Mesothelial cell of epicardium (in vitro differentiated cells): ENCODE results near the gene PMFBP1. TPM values are rescaled to one million over a fixed set of nuclear protein-coding genes. Genes with fewer than 3 reads are reported as not detected.

ENCODE experiments used
- DNase-seq, 2 experiments: peaks; one replicate each; pipeline ENCODE4 v3.0.0; 2021; ENCODE audit warnings: low spot score in 2 of 2; ENCODE audit not compliant: unreplicated experiment in 2 of 2
- H3K27ac Mint-ChIP-seq: 2 replicates; pipeline ENCODE4 v1.8.0; 2021; ENCODE audit warnings: mixed read lengths
- H3K27me3 Mint-ChIP-seq: 2 replicates; pipeline ENCODE4 v1.8.0; 2021; ENCODE audit warnings: low read depth, mixed read lengths
- H3K36me3 Mint-ChIP-seq: 2 replicates; pipeline ENCODE4 v1.8.0; 2021; ENCODE audit warnings: mixed read lengths
- H3K4me1 Mint-ChIP-seq: 2 replicates; pipeline ENCODE4 v1.8.0; 2021; ENCODE audit warnings: mixed read lengths
- H3K4me3 Mint-ChIP-seq: 2 replicates; pipeline ENCODE4 v1.8.0; 2021; ENCODE audit warnings: mild to moderate bottlenecking, moderate library complexity, mixed read lengths
- H3K9me3 Mint-ChIP-seq: 2 replicates; pipeline ENCODE4 v1.8.0; 2021; ENCODE audit warnings: mixed read lengths
- total RNA-seq: library from RNA; stranded (reverse); gene quantifications from 3 replicates; pipeline ENCODE4 v1.2.1, GENCODE V29; 2021
- TF ChIP-seq, protein P1 (sequence below): fragments of 200-600 bp; sonication (generic); IDR thresholded peaks from one replicate; pipeline ENCODE4 v1.5.0; 2021; ENCODE audit warnings: antibody characterized with exemption; ENCODE audit not compliant: unreplicated experiment

The PMFBP1 gene
- total RNA-seq, 1 donor from 2014 or later: 4.9 TPM

GRCh38 chr16:72162105-72162692, 9.8 kb downstream of the PMFBP1 start:
- Mint-ChIP-seq H3K9me3 (peaks cover 11% of the 10 kb centered on the region), H3K36me3 (peaks cover 4% of the 10 kb centered on the region), H3K4me1 (peaks cover 46% of the 10 kb centered on the region), H3K4me3 (no peak overlapping the region), H3K27me3 (no peaks in the 10 kb centered on the region), H3K27ac (no peak overlapping the region)
- TF ChIP-seq, protein P1, sequence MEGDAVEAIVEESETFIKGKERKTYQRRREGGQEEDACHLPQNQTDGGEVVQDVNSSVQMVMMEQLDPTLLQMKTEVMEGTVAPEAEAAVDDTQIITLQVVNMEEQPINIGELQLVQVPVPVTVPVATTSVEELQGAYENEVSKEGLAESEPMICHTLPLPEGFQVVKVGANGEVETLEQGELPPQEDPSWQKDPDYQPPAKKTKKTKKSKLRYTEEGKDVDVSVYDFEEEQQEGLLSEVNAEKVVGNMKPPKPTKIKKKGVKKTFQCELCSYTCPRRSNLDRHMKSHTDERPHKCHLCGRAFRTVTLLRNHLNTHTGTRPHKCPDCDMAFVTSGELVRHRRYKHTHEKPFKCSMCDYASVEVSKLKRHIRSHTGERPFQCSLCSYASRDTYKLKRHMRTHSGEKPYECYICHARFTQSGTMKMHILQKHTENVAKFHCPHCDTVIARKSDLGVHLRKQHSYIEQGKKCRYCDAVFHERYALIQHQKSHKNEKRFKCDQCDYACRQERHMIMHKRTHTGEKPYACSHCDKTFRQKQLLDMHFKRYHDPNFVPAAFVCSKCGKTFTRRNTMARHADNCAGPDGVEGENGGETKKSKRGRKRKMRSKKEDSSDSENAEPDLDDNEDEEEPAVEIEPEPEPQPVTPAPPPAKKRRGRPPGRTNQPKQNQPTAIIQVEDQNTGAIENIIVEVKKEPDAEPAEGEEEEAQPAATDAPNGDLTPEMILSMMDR: no peak
- DNase-seq: no peak

GRCh38 chr16:72159801-72160200, 12.2 kb downstream of the PMFBP1 start:
- DNase-seq: no peak
- H3K4me3 Mint-ChIP-seq: no peak overlapping the region
- TF ChIP-seq, protein P1: no peak
- no peaks in the 10 kb centered on the region for H3K27me3 Mint-ChIP-seq
- H3K4me1 Mint-ChIP-seq: peaks cover 37% of the 10 kb centered on the region
- peaks cover 8% of the 10 kb centered on the region for H3K9me3 Mint-ChIP-seq
- H3K36me3 Mint-ChIP-seq: peaks cover 4% of the 10 kb centered on the region
- H3K27ac Mint-ChIP-seq: peak overlapping the region; percentile 55

DNA sequence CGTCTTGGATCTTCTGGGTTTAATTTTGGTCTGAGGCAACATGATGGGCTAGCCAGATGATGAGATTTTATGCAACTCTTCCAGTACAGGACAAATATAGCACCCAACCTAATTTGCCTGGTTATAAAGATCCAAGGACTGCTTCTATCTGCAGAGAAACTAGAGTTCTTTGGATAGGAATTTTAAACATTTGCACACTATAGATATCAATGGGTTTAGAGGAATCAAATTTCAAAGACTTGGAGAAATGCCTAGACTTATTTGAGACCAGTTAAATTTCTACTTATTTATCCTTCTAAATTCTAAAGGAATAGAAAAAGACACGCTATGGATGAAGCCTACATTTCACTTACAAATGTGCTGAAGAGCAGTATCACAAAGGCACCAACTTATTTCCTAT, 12.6 kb downstream of the PMFBP1 start:
- peaks cover 8% of the 10 kb centered on the region for H3K9me3 Mint-ChIP-seq
- H3K4me3 Mint-ChIP-seq: no peak overlapping the region
- H3K27ac Mint-ChIP-seq: peak overlapping the region; percentile 55
- DNase-seq: no peak
- no peaks in the 10 kb centered on the region for H3K27me3 Mint-ChIP-seq
- peaks cover 4% of the 10 kb centered on the region for H3K36me3 Mint-ChIP-seq
- TF ChIP-seq, protein P1: no peak
- peaks cover 33% of the 10 kb centered on the region for H3K4me1 Mint-ChIP-seq

DNA sequence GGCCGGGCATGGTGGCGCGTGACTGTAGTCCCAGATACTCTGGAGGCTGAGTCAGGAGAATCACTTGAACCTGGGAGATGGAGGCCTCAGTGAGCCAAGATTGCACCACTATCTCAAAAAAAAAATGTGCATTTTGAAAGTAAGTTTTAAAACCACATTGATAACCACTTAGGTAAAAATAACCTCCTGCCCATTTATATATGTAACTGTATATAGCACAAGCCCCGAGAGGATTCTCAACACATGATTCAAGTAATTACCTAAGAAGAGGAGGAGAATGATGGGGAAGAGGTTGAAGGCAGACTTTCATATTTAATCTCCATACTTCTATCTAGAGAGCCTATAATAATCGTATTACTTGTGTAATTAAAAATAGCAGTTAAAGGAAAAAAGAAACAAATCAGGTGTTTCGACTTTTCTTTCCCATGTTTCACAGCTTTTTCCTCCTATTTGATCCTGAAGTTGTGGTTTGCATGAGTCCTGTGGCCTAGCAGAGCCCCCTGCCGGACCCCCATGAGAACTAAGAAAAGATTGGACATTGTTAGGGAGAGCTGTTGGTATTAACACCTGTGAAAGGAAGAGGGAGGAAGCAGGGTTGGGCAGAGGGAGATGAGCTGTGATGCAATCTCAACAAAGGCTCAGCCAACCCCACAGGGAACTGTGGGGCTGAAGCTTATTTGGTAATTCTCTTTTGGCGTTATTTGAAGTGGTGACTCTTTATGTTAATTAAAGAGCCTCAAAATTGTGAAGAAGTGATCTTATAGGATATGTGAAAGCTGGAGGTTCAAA, 22.1 kb downstream of the PMFBP1 start:
- Mint-ChIP-seq H3K4me3 (no peak overlapping the region), H3K27me3 (no peaks in the 10 kb centered on the region), H3K27ac (no peak overlapping the region), H3K36me3 (peaks cover 5% of the 10 kb centered on the region), H3K4me1 (no peaks in the 10 kb centered on the region), H3K9me3 (peaks cover 3% of the 10 kb centered on the region)
- TF ChIP-seq, protein P1: no peak
- DNase-seq: no peak

DNA sequence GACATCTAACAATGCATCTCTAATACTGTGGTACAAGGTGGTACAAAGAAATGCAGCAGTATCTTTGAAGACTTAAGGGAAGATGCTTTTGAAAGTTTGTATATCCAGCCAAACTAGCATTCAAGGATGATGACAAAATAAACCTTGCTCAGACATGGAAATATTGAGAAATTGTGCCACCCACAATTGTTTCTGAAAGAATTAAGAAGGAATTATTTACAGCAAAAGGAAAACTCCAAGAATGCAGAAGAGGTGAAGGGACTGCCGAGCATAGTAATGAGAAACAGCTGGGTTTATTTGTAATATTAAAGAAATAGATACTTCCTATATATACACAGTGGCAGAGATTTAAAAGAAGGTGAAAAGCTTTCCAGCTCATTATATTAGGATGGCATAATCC, 29.5 kb downstream of the PMFBP1 start:
- Mint-ChIP-seq H3K27ac (no peak overlapping the region), H3K4me1 (no peaks in the 10 kb centered on the region), H3K9me3 (peaks cover under 1% of the 10 kb centered on the region), H3K36me3 (peaks cover 3% of the 10 kb centered on the region), H3K4me3 (no peak overlapping the region), H3K27me3 (no peaks in the 10 kb centered on the region)
- TF ChIP-seq, protein P1: no peak
- DNase-seq: no peak
